Endodermal cell (in vitro differentiated cells): ENCODE data around the gene MPPE1. TPM values are rescaled to one million over a fixed set of nuclear protein-coding genes. Genes with fewer than 3 reads are reported as not detected.
A peak's percentile ranks its signal among the peaks of the same experiment; 100 is the strongest.

Experiments
- DNase-seq: peaks from one replicate; pipeline ENCODE4 v3.0.0-alpha.2; 2017
- H3K27ac ChIP-seq: 2 replicates; pipeline ENCODE4 v1.5.1; 2013; ENCODE audit warnings: mild to moderate bottlenecking, low read depth, low read length, moderate library complexity
- H3K27me3 ChIP-seq: 2 replicates; pipeline ENCODE4 v1.6.1; 2013; ENCODE audit warnings: mild to moderate bottlenecking, low read length, moderate library complexity; ENCODE audit not compliant: insufficient read depth, control insufficient read depth, poor library complexity, severe bottlenecking
- H3K36me3 ChIP-seq: 2 replicates; pipeline ENCODE4 v1.7.0; 2013; ENCODE audit warnings: mild to moderate bottlenecking, low read length, moderate library complexity; ENCODE audit not compliant: control insufficient read depth, insufficient read depth
- H3K4me1 ChIP-seq: one replicate; pipeline ENCODE4 v1.7.0; 2013; ENCODE audit warnings: low read length; ENCODE audit not compliant: control insufficient read depth, insufficient read depth
- H3K4me3 ChIP-seq: 2 replicates; pipeline ENCODE4 v1.5.1; 2013; ENCODE audit warnings: mild to moderate bottlenecking, low read length, moderate library complexity
- H3K9ac ChIP-seq: 2 replicates; pipeline ENCODE4 v1.6.1; 2013; ENCODE audit warnings: mild to moderate bottlenecking, low read length, moderate library complexity; ENCODE audit not compliant: poor library complexity, severe bottlenecking; ENCODE audit errors: extremely low read depth
- H3K9me3 ChIP-seq: 2 replicates; pipeline ENCODE4 v1.6.1; 2013; ENCODE audit warnings: mild to moderate bottlenecking, low read length, moderate library complexity; ENCODE audit not compliant: control insufficient read depth
- H3K27ac Mint-ChIP-seq: 2 replicates; pipeline ENCODE4 v1.8.0; 2020; ENCODE audit warnings: mixed read lengths
- H3K27me3 Mint-ChIP-seq: 2 replicates; pipeline ENCODE4 v1.8.0; 2021; ENCODE audit warnings: mild to moderate bottlenecking, mixed read lengths; ENCODE audit not compliant: insufficient read depth
- H3K36me3 Mint-ChIP-seq: 2 replicates; pipeline ENCODE4 v1.8.0; 2020; ENCODE audit warnings: low read depth, mixed read lengths
- H3K4me1 Mint-ChIP-seq: 2 replicates; pipeline ENCODE4 v1.8.0; 2020; ENCODE audit warnings: mixed read lengths
- H3K4me3 Mint-ChIP-seq: 2 replicates; pipeline ENCODE4 v1.8.0; 2020; ENCODE audit warnings: mild to moderate bottlenecking, moderate library complexity, mixed read lengths
- H3K9me3 Mint-ChIP-seq: 2 replicates; pipeline ENCODE4 v1.8.0; 2020; ENCODE audit warnings: mild to moderate bottlenecking, mixed read lengths
- WGBS, 2 experiments: methylation state at CpG; one replicate each; pipeline versions ENCODE4 v1.1.5 to v1.1.7; 2013; ENCODE audit warnings: missing lambda C conversion rate in 2 of 2, mixed read lengths in 1 of 2; ENCODE audit not compliant: insufficient coverage in 1 of 2, insufficient read length in 1 of 2; 5-methylcytosine and 5-hydroxymethylcytosine counted together
- total RNA-seq, 2 donors: library from RNA; stranded (reverse); fragmentation: NEBNext Ultra II Directional in 1 of 2; extraction: Animal tissue kit (Norgen Biotek cat#: 25700) in 1 of 2; gene quantifications; 2 replicates in 1 of 2; 3 replicates in 1 of 2; pipeline ENCODE4 v1.2.1, GENCODE V29; 2021
- TF ChIP-seq, protein P1 (sequence below): fragments of 200-600 bp; sonication (generic); conservative IDR thresholded peaks from 2 replicates; pipeline ENCODE4 v1.5.0; 2021; ENCODE audit warnings: antibody characterized with exemption, mild to moderate bottlenecking

MPPE1 gene
- total RNA-seq, 2 donors from 2014 or later: 27.3 to 33.5 TPM

DNA sequence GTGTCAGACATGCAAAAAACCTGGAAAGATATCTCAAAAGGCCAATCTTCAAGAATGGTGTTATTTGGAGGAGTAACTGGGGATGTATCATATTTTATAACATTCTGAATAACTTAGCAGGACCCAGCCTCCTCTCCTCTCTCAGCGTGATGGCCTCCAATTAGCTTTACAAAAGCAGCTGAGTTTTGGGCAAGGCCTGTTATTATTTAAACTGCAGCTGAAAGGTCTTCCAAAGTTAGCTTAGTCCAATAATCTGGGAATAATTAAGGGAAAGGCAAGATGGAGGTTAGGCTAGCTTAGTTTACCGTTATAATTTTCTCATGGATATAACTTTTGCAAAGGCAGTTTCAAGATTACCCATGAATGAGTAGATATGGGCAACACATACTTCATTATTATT lies 32.8 kb upstream of the MPPE1 start:
- TF ChIP-seq, protein P1, sequence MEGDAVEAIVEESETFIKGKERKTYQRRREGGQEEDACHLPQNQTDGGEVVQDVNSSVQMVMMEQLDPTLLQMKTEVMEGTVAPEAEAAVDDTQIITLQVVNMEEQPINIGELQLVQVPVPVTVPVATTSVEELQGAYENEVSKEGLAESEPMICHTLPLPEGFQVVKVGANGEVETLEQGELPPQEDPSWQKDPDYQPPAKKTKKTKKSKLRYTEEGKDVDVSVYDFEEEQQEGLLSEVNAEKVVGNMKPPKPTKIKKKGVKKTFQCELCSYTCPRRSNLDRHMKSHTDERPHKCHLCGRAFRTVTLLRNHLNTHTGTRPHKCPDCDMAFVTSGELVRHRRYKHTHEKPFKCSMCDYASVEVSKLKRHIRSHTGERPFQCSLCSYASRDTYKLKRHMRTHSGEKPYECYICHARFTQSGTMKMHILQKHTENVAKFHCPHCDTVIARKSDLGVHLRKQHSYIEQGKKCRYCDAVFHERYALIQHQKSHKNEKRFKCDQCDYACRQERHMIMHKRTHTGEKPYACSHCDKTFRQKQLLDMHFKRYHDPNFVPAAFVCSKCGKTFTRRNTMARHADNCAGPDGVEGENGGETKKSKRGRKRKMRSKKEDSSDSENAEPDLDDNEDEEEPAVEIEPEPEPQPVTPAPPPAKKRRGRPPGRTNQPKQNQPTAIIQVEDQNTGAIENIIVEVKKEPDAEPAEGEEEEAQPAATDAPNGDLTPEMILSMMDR: no peak
- Mint-ChIP-seq H3K9me3 (peaks cover 9% of the 10 kb centered on the region), H3K4me3 (no peak overlapping the region), H3K36me3 (no peaks in the 10 kb centered on the region), H3K4me1 (peaks cover 5% of the 10 kb centered on the region), H3K27ac (no peak overlapping the region), H3K27me3 (no peaks in the 10 kb centered on the region)
- Histone ChIP-seq H3K27ac (no peak overlapping the region), H3K9ac (no peak overlapping the region), H3K9me3 (no peaks in the 10 kb centered on the region), H3K27me3 (no peaks in the 10 kb centered on the region), H3K4me3 (no peak overlapping the region), H3K4me1 (no peaks in the 10 kb centered on the region), H3K36me3 (no peaks in the 10 kb centered on the region)
- no peak for DNase-seq
- WGBS, 2 experiments: 80 to 100% methylated on average over 1 to 2 of the region's 2 CpGs

DNA sequence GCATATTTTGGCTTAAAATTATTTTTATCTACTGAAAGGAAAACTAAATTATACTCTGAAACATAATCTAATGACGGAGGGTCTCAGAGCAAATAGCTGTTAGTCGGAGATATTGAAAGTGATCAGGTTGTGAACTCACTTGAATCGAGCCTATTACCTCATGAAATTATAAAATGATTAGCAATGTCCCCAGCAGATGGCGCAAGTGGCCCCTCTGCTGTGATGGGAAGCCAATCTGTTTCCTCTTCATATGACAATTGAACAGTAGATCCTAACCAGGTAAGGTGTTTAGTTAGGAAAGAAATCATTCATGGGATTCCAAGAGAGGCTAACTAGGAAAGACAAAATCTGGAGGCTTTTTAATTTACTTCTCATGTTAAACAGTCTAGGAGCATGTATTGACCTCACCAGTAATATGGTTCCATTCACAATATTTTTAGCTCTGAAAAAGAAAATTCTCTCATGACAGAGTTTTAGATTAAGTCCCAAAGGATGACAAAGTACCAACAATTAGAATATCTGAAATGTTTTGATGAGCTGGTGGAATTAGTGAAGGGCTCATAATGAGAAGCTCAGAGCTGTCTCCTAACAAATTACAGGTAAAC lies 29.9 kb upstream of the MPPE1 start:
- Mint-ChIP-seq H3K9me3 (no peaks in the 10 kb centered on the region), H3K36me3 (no peaks in the 10 kb centered on the region), H3K4me3 (no peak overlapping the region), H3K4me1 (peaks cover 4% of the 10 kb centered on the region), H3K27ac (no peak overlapping the region), H3K27me3 (no peaks in the 10 kb centered on the region)
- H3K9ac ChIP-seq: no peak overlapping the region
- no peaks in the 10 kb centered on the region for H3K36me3 ChIP-seq
- no peaks in the 10 kb centered on the region for H3K4me1 ChIP-seq
- DNase-seq: peak; percentile 91
- no peak overlapping the region for H3K4me3 ChIP-seq
- TF ChIP-seq, protein P1: peak; percentile 94
- H3K27ac ChIP-seq: no peak overlapping the region
- WGBS, 2 experiments: 27% methylated on average over 4 of the region's 4 CpGs; no CpG with 5 or more reads in 1 of the 2 experiments
- no peaks in the 10 kb centered on the region for H3K27me3 ChIP-seq
- H3K9me3 ChIP-seq: no peaks in the 10 kb centered on the region

DNA sequence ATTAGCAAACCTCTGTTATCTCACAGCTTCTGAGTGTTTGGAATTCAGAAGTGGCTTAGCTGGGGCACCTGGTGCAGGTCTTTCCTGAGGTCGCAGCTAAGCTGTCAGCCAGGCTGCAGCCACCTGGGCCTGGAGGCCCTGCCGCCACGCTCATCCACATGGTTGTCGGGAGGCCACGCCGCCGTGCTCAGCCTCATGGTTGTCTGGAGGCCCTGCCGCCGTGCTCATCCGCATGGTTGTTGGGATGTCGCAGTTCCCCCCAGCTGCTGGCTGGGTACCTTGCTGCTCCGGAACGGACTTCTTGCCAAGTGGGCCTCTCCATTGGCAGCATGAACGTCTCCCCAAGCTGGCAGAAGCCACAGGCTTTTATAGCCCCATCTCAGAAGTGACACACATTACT lies 24.3 kb upstream of the MPPE1 start:
- Histone ChIP-seq H3K27ac (no peak overlapping the region), H3K27me3 (no peaks in the 10 kb centered on the region), H3K9me3 (no peaks in the 10 kb centered on the region), H3K4me1 (no peaks in the 10 kb centered on the region), H3K9ac (no peak overlapping the region), H3K4me3 (no peak overlapping the region), H3K36me3 (no peaks in the 10 kb centered on the region)
- no peak for DNase-seq
- Mint-ChIP-seq H3K27me3 (no peaks in the 10 kb centered on the region), H3K9me3 (no peaks in the 10 kb centered on the region), H3K36me3 (no peaks in the 10 kb centered on the region), H3K4me1 (peaks cover 5% of the 10 kb centered on the region), H3K4me3 (no peak overlapping the region), H3K27ac (no peak overlapping the region)
- TF ChIP-seq, protein P1: no peak
- WGBS, 2 experiments: 92 to 98% methylated on average over 8 to 14 of the region's 14 CpGs
